Measurements from ENCODE around the gene CCDC30.
"Not testable (repeated sequence)": the region's sequence is repeated elsewhere in the genome, so short reads cannot be mapped to it uniquely, and the experiment has no call there.

CCDC30 gene

DNA sequence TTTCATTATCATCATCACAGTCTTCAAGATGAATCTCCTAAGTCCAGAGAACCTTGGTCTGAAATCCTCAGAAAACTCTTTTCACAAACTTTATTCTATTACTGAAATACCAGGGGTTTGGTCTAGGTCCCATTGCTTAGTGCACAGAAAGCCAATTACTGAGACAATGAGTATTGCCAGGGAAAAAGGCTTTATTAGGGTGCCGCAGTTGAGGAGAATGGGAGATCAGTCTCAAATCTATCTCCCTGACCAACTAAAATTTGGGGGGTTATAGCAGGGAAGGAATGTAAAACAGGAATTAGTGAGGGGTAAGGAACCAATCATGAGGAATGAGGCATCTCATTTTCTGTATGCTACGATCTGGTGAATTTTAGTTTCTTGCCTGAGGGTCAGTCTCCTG, 124.7 kb downstream of the CCDC30 start:
- H3K4me3 ChIP-seq (replicated peaks; ENCODE audit: low read depth, low read length), result no peak overlapping the region
- DNase-seq (ENCODE audit: low read depth), result no peak
- TF ChIP-seq CTCF (IDR thresholded peaks at IDR 0.05; ENCODE audit: low read length, missing control alignments), result no peak

DNA sequence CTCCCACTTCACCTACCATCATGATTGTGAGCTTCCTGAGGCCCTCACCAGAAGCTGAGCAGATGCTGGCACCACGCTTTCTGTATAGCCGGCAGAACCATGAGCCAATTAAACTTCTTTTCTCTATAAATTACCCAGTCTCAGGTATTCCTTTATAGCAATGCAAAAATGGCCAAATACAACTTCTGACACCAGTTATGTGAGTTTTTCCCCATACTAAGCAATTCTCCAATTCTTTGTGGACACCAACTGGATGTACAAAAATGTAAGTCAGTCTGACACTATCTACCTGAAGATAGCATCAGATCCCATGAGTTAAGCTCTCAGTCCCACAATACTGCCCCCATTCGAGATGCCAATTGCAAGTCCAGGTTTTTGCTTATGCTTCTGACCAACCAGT, 129.7 kb downstream of the CCDC30 start:
- no peak for DNase-seq (ENCODE audit: low read depth)
- H3K4me3 ChIP-seq (replicated peaks; ENCODE audit: low read depth, low read length), result no peak overlapping the region
- no peak for TF ChIP-seq CTCF (IDR thresholded peaks at IDR 0.05; ENCODE audit: low read length, missing control alignments)

DNA sequence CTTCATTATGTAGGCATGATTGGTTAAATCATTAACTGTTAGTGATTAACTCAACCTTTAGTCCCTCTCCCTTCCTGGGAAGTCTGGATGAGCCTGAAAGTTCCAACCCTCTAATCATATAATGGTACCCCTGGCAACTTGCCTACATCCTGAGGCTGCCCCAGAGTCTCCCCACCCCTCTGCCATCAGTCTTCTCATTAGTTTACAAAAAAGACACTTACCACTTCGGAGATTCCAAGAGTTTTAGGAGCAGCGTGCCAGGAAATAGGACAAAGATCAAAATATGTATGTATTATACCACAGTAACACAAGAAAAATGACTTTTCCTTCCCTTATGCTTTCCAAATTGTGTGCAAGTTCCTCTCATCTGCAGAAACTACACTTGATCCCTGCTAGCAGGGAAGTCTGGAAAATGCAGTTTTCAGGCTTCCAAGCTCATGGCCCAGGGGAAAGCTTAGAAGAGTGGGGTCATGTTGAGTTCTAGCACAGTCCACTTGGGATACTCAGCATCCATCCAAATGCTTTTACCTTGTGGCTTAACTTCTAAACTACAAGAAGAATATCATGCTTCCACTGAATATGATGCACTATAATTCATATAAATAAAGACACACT, 130.5 kb downstream of the CCDC30 start:
- H3K4me3 ChIP-seq (replicated peaks; ENCODE audit: low read depth, low read length), result no peak overlapping the region
- no peak for DNase-seq (ENCODE audit: low read depth)

GRCh38 chr1:42601472-42601871, 138.4 kb downstream of the CCDC30 start:
- no peak for TF ChIP-seq CTCF (IDR thresholded peaks at IDR 0.05; ENCODE audit: low read length, missing control alignments)
- no peak overlapping the region for H3K4me3 ChIP-seq (replicated peaks; ENCODE audit: low read depth, low read length)
- no peak for DNase-seq (ENCODE audit: low read depth)

More for the DNA sequence above, 130.5 kb downstream of the CCDC30 start:
- no peak for TF ChIP-seq CTCF (IDR thresholded peaks at IDR 0.05; ENCODE audit: low read length, missing control alignments)

DNA sequence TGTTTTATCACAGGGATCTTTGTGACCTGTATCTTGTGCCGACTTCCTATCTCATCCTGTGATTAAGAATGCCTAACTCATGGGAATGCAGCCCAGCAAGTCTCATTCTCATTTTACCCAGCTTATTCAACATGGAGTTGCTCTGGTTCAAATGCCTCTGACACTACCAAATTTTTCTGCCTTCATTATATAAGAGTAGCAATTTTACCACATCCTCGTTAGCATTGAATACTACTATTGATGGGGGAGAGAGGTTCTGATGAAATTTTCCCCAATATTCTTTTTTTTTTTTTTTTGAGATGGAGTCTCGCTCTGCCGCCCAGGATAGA, 150.7 kb downstream of the CCDC30 start:
- TF ChIP-seq CTCF (IDR thresholded peaks at IDR 0.05; ENCODE audit: low read length, missing control alignments), result no peak
- no peak for DNase-seq (ENCODE audit: low read depth)
- no peak overlapping the region for H3K4me3 ChIP-seq (replicated peaks; ENCODE audit: low read depth, low read length)

DNA sequence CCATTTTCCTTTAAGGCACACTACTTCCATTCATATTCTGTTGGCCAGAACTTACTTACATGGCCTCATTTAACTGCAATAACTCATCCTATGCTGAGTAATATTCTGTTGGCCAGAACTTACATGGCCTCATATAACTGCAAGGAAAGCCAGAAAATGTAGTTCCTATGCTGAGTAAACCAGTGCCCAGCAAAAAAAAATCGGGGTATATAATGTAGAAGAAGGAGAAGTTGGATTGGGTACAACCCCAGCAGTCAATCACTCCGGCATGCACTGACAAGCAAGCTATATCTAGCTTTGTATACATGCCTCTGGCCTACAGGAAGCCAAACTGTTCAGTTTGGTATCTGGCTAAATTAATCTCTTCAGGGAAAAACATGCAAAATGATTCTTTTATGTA, 155.8 kb downstream of the CCDC30 start:
- TF ChIP-seq CTCF (IDR thresholded peaks at IDR 0.05; ENCODE audit: low read length, missing control alignments), result no peak
- DNase-seq (ENCODE audit: low read depth), result no peak
- H3K4me3 ChIP-seq (replicated peaks; ENCODE audit: low read depth, low read length), result no peak overlapping the region

DNA sequence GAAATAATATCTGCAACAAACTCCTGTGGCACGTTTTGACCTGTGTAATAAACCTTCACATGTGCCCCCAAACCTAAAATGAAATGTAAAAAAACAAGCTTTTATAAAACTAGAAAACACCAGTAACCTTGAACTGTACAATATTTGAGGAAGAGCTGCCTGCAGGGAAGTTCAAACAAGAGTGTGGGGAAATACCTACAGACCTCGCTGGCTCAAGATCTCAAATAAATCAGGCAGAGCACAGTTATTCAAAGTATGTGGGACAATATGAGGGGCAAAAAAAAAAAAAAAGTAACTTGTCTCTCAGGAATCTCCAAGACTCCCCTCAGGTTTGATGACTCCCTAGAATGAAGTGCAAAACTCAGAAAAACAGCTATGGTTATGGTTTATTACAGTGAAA, 157.2 kb downstream of the CCDC30 start:
- no peak overlapping the region for H3K4me3 ChIP-seq (replicated peaks; ENCODE audit: low read depth, low read length)
- TF ChIP-seq CTCF (IDR thresholded peaks at IDR 0.05; ENCODE audit: low read length, missing control alignments), result no peak
- no peak for DNase-seq (ENCODE audit: low read depth)

- not testable (repeated sequence) for DNase-seq (ENCODE audit: low read depth); H3K4me3 ChIP-seq (replicated peaks; ENCODE audit: low read depth, low read length)
Measured at GRCh38 chr1:42621180-42621579, 158.1 kb downstream of the CCDC30 start.

DNA sequence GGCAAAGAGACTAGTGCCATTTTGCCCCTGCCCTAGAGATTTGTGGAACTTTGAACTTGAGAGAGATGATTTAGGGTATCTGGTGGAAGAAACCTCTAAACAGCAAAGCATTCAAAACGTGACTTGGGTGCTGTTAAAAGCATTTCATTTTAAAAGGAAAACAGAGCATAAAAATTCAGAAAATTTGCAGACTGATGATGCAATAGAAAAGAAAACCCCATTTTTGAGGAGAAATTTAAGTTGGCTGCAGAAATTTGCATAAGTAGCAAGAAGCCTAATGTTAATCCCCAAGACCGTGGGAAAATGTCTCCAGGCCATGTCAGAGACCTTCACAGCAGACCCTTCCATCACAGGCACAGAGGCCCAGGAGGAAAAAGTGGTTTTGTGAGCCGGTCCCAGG, 164.1 kb downstream of the CCDC30 start:
- H3K4me3 ChIP-seq (replicated peaks; ENCODE audit: low read depth, low read length); DNase-seq (ENCODE audit: low read depth): not testable (repeated sequence)

Measured in fibroblast of pulmonary artery (primary cell).